GM10266 (cell line): ENCODE data around the gene NDUFV3.

Source experiments
- DNase-seq: peaks from one replicate; pipeline ENCODE4 v3.0.0; 2012; ENCODE audit errors: extremely low spot score
- CTCF ChIP-seq: IDR thresholded peaks from 2 replicates; pipeline ENCODE4 v1.5.1; 2012; ENCODE audit warnings: mild to moderate bottlenecking, low read depth; ENCODE audit not compliant: control insufficient read depth, insufficient read depth; ENCODE audit errors: missing control alignments

The NDUFV3 gene

DNA sequence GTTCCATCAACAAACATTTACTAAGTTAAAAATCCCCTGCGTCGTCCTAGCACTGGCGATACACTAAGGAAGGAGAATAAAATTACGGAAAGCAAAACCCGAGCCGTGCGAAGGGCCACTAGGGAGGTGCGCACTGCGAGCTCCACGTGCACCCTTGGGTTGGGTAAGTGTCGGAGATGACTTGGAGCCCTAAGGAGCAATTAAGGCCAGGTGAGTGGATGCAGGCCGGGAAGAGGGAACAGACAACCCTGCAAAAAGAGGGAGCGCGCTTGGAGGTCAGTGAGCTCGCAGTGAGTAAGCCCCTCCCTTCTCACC, 14.5 kb upstream of the NDUFV3 start:
- DNase-seq, result no peak
- no peak for TF ChIP-seq CTCF

DNA sequence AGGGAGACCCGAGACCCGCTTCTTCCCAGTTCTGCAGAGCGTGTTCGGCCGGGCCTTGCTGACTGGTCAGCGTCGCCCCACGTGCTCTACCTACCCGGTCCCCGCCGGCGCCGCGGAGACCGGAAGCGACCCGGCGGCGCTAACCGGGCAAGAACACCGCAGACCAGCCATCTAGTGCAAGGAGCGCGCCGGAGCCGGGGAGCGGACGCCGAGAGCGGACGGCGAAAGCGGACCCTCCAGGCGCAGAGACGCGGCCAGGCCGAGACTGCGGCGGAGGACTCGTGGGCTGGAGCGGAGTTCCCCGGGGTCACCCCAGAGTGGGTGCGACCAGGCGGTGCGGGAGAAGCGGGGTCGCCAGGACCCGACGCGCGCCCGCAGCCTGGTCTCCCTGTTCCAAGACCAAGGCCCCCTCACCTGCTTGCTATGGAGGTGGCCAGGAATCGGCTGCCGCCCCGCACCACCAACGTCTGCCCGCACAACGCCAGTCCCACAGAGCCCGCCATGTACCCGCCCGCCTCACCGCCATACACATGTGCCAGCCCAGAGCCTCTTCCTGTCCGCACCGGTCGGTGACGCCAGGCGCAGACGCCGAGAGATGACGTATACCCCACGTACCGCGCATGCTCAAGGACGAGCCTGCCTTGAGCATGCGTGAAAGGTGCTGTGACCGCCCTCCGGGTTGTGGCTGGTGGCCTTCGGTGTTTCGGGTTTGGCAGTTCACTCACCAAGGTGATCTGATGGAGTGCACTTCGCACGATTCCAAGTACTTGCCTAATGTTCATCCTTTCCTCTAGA, 13.9 kb upstream of the NDUFV3 start, which contains the start of gene WDR4:
WDR4 (minus strand) TSS at position 547 of the 795 bp plus-strand sequence; CDS start at position 503, 44 bp downstream.
- no peak for TF ChIP-seq CTCF
- peak; percentile 98 for DNase-seq

- TF ChIP-seq CTCF, result no peak
- DNase-seq, result no peak
Measured at GRCh38 chr21:42880352-42880751, 12.8 kb upstream of the NDUFV3 start.

- no peak for TF ChIP-seq CTCF
- DNase-seq, result no peak
Measured at GRCh38 chr21:42883921-42884320, 9.2 kb upstream of the NDUFV3 start.

DNA sequence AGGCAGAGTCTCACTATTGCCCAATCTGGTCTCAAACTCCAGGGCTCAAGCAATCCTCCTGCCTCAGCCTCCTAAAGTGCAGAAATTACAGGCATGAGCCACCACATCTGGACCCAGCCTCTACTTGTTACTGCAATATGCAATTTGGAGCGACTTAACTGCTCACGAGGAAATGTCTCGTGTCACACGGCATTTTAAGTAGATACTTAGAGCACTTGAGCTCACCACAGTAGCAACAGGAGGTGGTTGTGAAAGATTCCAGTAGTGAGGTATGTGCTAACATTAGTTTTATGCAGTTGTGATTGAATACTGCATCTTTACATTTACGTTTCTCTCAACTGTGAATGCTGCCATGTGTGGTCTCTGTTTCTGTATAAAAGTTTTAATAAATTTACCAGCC, 5.8 kb upstream of the NDUFV3 start:
- no peak for DNase-seq
- no peak for TF ChIP-seq CTCF

DNA sequence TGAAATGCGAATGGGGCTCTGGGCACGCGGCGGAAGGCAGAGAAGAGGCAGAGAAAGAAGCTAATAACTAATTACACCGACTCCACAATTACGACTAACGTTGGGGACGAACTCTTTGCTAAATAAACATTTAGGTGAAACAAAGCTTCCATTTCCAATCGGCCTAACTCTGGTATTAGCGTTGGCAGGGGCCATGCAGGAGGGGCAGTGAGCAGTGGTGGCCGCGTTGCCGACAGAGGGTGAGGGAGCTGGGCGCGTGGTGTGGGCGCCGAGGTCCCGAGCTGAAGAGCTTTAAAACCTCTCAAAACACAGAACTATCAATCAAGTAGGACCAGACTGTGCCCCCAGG, 553 bp upstream of the NDUFV3 start:
- no peak for TF ChIP-seq CTCF
- no peak for DNase-seq

DNA sequence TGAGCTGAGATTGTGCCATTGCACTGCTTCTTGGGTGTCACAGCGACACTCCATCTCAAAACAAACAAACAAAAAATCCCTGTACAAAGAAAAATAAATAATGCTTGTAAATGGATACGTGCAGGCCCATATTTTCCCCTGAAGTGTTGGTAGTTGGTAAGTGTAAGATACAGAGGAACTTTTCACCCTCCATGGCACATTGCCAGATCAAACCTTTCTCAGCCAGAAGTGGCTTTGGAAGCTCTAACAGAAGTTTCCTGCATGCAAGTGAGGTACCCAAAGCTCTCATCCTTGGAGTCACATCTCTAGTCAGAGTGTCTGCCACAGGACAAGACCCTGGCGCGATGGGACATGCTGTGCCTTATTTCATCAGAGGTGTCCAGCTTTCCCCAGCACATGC, 7.3 kb downstream of the NDUFV3 start:
- DNase-seq, result no peak
- no peak for TF ChIP-seq CTCF
